Measurements from ENCODE around the gene AGFG1. TPM values are rescaled to one million over a fixed set of nuclear protein-coding genes. Genes with fewer than 3 reads are reported as not detected.
A peak's percentile ranks its signal among the peaks of the same experiment; 100 is the strongest.
"Not testable (repeated sequence)": the region's sequence is repeated elsewhere in the genome, so short reads cannot be mapped to it uniquely, and the experiment has no call there.

AGFG1 gene
- total RNA-seq, 2 experiments from 2014 or later = 65.6 to 71.2 TPM

DNA sequence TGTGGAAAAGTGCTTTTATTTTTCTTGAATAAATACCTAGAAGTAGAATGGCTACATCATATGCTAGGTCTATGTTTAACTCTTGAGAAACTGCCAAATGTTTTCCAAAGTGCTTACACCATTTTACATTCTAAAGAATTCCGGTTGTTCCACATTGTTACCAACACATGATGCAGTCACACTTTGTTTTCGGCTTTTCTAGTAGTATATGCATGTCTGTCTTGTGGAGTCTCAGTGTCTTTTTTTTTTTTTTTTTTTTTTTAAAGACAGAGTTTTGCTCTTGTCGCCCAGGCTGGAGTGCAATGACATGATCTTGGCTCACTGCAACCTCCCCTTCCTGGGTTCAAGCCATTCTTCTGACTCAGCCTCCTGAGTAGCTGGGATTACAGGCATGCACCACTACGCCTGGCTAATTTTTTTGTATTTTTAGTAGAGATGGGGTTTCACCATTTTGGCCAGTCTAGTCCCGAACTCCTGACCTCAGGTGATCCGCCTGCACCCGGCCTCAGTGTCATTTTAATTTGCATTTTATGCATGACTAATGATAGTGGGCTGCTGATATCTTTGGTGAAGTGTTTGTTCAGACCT is 46.4 kb downstream of the AGFG1 start:
- ATAC-seq; H3K4me3 Mint-ChIP-seq; DNase-seq; H3K27me3 Mint-ChIP-seq (ENCODE audit: low read depth); H3K4me1 Mint-ChIP-seq (ENCODE audit: low read depth); H3K36me3 Mint-ChIP-seq (ENCODE audit: low read depth); H3K9me3 Mint-ChIP-seq (ENCODE audit: insufficient read depth); H3K27ac Mint-ChIP-seq; POLR2A ChIA-PET: not testable (repeated sequence)
- CTCF ChIA-PET = interaction anchor here (1.5 kb wide), 1 partner anchor 9 kb away, joined by 3 read pairs; no protein-coding TSS in a partner anchor

DNA sequence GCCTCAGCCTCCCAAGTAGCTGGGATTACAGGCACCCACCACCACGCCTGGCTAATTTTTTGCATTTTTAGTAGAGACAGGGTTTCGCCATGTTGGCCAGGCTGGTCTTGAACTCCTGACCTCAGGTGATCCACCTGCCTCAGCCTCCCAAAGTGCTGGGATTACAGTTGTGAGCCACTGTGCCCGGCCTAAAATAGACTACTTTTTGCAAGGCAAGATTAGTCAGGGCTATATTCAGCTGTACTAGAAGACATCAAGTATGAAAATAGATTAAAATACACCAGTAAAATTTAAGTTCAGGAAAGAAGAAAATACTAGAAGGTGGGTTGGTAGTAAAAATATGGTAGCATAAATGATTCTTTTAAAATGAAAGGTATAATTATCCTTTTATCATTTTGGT is 49.2 kb downstream of the AGFG1 start:
- CTCF ChIA-PET = interaction anchor here (1.1 to 1.4 kb wide), 2 partner anchors 36 to 42 kb away, joined by 3 to 4 read pairs; no protein-coding TSS in a partner anchor
- ATAC-seq; H3K4me3 Mint-ChIP-seq; H3K27ac Mint-ChIP-seq; H3K4me1 Mint-ChIP-seq (ENCODE audit: low read depth); H3K27me3 Mint-ChIP-seq (ENCODE audit: low read depth); DNase-seq; POLR2A ChIA-PET; H3K9me3 Mint-ChIP-seq (ENCODE audit: insufficient read depth): not testable (repeated sequence)
- H3K36me3 Mint-ChIP-seq (ENCODE audit: low read depth) = peaks cover 19% of the 10 kb centered on the region

DNA sequence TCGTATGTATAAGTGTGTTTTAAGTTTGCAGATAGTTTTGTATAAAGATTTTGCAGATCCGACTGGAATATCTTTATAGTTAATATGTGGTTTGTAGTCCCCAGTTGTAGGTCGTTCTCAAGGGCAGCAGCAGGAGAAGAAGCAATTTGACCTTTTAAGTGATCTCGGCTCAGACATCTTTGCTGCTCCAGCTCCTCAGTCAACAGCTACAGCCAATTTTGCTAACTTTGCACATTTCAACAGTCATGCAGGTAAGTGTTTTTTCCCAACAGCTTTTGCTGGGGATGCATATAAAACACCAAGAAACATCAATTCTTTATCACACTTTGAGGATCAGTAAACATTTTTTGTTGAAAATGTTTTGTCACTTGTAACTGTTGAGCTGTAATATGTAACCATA is 52.7 kb downstream of the AGFG1 start:
- no peak overlapping the region for H3K4me3 Mint-ChIP-seq

DNA sequence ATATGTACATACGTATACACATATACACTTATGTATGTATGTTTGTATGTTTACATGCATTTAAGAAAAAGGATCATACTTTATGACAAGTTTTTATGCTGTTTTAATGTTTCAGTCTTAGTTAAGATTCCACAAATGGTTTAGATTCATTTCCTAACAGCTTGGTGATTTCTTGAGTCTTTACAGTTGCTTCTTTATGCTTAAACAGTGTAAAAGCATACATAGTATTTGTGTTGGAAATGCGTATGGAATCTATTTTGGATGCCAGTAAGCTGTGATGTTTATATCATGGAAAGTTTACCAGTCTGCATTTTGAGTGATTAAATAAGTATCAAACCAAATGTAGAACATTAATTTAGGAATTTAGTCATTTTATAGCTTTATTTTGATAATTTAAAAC is 55.4 kb downstream of the AGFG1 start:
- no peaks in the 10 kb centered on the region for H3K9me3 Mint-ChIP-seq (ENCODE audit: insufficient read depth)
- no peaks in the 10 kb centered on the region for H3K27me3 Mint-ChIP-seq (ENCODE audit: low read depth)
- DNase-seq (no peak), ATAC-seq (no peak)
- ChIA-PET POLR2A (no interaction called here), CTCF (interaction anchor here (0.9 to 1.3 kb wide), 2 partner anchors 8 to 47 kb away, joined by 3 read pairs; no protein-coding TSS in a partner anchor)
- H3K4me3 Mint-ChIP-seq = no peak overlapping the region
- H3K36me3 Mint-ChIP-seq (ENCODE audit: low read depth) = peaks cover 27% of the 10 kb centered on the region
- H3K4me1 Mint-ChIP-seq (ENCODE audit: low read depth) = no peaks in the 10 kb centered on the region
- H3K27ac Mint-ChIP-seq = no peak overlapping the region

More for the DNA sequence above, 52.7 kb downstream of the AGFG1 start:
- H3K9me3 Mint-ChIP-seq (ENCODE audit: insufficient read depth) = no peaks in the 10 kb centered on the region
- DNase-seq (no peak), ATAC-seq (no peak)
- CTCF ChIA-PET = no interaction called here
- H3K27ac Mint-ChIP-seq = no peak overlapping the region
- peaks cover 34% of the 10 kb centered on the region for H3K36me3 Mint-ChIP-seq (ENCODE audit: low read depth)
- POLR2A ChIA-PET = no interaction called here
- no peaks in the 10 kb centered on the region for H3K4me1 Mint-ChIP-seq (ENCODE audit: low read depth)
- H3K27me3 Mint-ChIP-seq (ENCODE audit: low read depth) = no peaks in the 10 kb centered on the region

DNA sequence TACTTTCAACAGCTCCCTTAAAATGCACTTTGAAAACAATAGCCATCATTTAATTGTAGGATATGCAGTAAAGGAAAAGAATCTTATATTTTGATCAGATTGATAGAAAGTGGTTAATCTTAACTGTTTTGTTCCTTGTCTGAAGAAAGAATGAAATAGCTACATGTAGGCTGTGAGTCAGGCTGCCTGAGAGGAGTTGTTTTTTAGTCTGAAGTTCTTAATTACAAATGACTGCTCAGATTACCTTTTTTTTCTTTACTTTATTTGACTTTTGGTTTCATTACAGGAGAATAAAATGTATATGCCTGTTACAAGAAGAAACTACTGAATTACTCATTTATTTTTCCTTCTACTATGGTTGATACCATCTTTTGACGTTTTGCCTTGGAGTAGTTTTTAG is 56.8 kb downstream of the AGFG1 start:
- ATAC-seq (no peak), DNase-seq (no peak)
- Mint-ChIP-seq H3K27ac (no peak overlapping the region), H3K36me3 (ENCODE audit: low read depth) (peaks cover 33% of the 10 kb centered on the region), H3K4me3 (no peak overlapping the region), H3K27me3 (ENCODE audit: low read depth) (no peaks in the 10 kb centered on the region), H3K9me3 (ENCODE audit: insufficient read depth) (no peaks in the 10 kb centered on the region), H3K4me1 (ENCODE audit: low read depth) (no peaks in the 10 kb centered on the region)
- ChIA-PET CTCF (interaction anchor here (0.9 to 1.1 kb wide), 2 partner anchors 17 to 49 kb away, joined by 4 to 5 read pairs; no protein-coding TSS in a partner anchor), POLR2A (no interaction called here)

DNA sequence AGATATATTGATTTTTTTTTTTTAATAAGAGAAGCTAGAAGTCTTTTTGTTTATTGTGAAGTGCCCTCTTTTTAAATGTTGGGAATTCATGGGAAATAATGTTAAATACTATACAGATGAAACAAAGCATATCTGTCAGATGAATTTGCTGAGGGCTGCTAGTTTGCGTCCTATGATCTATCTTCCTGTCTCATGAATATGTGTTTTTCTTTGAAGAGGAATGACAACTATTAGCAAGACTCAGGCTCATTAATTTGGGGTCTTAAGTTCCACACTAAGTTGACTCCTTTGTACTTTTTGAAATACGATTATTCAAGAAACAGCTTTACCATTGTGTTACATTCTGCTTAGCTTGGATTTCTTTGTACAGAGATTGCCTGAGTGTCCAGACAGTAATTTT is 57.9 kb downstream of the AGFG1 start:
- H3K36me3 Mint-ChIP-seq (ENCODE audit: low read depth) = peaks cover 38% of the 10 kb centered on the region
- H3K9me3 Mint-ChIP-seq (ENCODE audit: insufficient read depth) = no peaks in the 10 kb centered on the region
- H3K27me3 Mint-ChIP-seq (ENCODE audit: low read depth) = no peaks in the 10 kb centered on the region
- ATAC-seq (no peak), DNase-seq (no peak)
- no peak overlapping the region for H3K27ac Mint-ChIP-seq
- H3K4me1 Mint-ChIP-seq (ENCODE audit: low read depth) = peaks cover 3% of the 10 kb centered on the region
- POLR2A ChIA-PET = no interaction called here
- H3K4me3 Mint-ChIP-seq = no peak overlapping the region
- CTCF ChIA-PET = interaction anchor here (0.9 to 1.1 kb wide), 2 partner anchors 16 to 18 kb away, joined by 3 to 4 read pairs; no protein-coding TSS in a partner anchor

DNA sequence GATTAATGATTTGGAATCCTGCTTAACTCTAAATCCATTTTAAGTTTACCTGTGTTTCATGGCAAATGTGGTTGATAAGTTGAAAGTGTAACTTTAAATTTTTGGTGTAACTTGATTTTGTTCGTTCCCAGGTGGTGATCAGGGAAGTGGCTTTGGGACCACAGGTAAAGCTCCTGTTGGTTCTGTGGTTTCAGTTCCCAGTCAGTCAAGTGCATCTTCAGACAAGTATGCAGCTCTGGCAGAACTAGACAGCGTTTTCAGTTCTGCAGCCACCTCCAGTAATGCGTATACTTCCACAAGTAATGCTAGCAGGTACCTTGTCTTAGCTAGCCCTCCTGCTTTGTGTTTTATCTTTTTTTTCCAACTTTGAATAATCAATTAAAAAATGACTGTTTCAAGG is 62.8 kb downstream of the AGFG1 start:
- POLR2A ChIA-PET = no interaction called here
- DNase-seq (no peak), ATAC-seq (no peak)
- no peaks in the 10 kb centered on the region for H3K27me3 Mint-ChIP-seq (ENCODE audit: low read depth)
- H3K27ac Mint-ChIP-seq = no peak overlapping the region
- CTCF ChIA-PET = interaction anchor here (0.7 to 2.5 kb wide), 2 partner anchors 11 to 12 kb away, joined by 3 to 5 read pairs; no protein-coding TSS in a partner anchor
- no peaks in the 10 kb centered on the region for H3K9me3 Mint-ChIP-seq (ENCODE audit: insufficient read depth)
- peaks cover 41% of the 10 kb centered on the region for H3K36me3 Mint-ChIP-seq (ENCODE audit: low read depth)
- peaks cover 3% of the 10 kb centered on the region for H3K4me1 Mint-ChIP-seq (ENCODE audit: low read depth)
- H3K4me3 Mint-ChIP-seq = no peak overlapping the region

DNA sequence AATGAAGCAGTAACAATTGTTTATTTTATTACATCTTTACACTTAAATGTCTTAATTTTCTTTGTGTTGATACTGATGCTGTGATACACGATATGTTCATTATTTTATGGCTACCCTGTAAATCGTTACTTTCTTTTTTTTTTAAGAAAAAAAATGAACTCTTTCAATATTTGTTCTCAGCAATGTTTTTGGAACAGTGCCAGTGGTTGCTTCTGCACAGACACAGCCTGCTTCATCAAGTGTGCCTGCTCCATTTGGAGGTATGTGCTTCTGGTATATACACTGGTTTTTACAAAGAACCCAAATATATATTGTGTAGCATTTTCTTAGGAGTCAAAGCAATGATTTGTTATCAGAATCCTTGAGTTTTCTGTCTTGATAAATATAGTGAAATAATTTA is 64.5 kb downstream of the AGFG1 start:
- Mint-ChIP-seq H3K4me1 (ENCODE audit: low read depth) (peaks cover 3% of the 10 kb centered on the region), H3K27me3 (ENCODE audit: low read depth) (no peaks in the 10 kb centered on the region), H3K4me3 (no peak overlapping the region), H3K27ac (no peak overlapping the region), H3K36me3 (ENCODE audit: low read depth) (peaks cover 58% of the 10 kb centered on the region), H3K9me3 (ENCODE audit: insufficient read depth) (no peaks in the 10 kb centered on the region)
- ATAC-seq (no peak), DNase-seq (no peak)
- POLR2A ChIA-PET = no interaction called here
- CTCF ChIA-PET = interaction anchor here (1.3 kb wide), 1 partner anchor 188 kb away, joined by 3 read pairs; no protein-coding TSS in a partner anchor

DNA sequence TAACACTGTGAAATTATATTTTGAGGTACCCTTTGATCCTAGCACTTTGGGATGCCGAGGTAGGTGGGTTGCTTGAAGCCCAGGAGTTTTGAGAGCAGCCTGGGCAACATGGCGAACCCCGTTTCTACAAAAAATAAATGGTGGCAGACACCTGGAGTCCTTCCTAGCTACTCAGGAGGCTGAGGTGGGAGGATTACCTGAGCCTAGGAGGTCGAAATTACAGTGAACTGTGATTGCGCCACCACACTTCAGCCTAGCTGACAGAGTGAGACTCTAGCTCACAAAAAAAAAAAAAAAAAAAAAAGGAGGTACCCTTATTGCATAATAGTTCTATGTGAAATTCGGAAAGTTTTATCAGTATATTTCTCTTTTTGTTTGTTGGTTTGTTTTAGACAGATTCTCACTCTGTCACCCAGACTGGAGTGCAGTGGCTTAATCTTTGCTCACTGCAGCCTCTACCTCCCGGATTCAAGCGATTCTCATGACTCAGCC is 67.6 kb downstream of the AGFG1 start:
- Mint-ChIP-seq H3K9me3 (ENCODE audit: insufficient read depth) (no peaks in the 10 kb centered on the region), H3K36me3 (ENCODE audit: low read depth) (peaks cover 72% of the 10 kb centered on the region), H3K27me3 (ENCODE audit: low read depth) (no peaks in the 10 kb centered on the region), H3K4me3 (no peak overlapping the region), H3K4me1 (ENCODE audit: low read depth) (peaks cover 2% of the 10 kb centered on the region), H3K27ac (no peak overlapping the region)
- ATAC-seq (no peak), DNase-seq (no peak)
- ChIA-PET CTCF (no interaction called here), POLR2A (no interaction called here)

DNA sequence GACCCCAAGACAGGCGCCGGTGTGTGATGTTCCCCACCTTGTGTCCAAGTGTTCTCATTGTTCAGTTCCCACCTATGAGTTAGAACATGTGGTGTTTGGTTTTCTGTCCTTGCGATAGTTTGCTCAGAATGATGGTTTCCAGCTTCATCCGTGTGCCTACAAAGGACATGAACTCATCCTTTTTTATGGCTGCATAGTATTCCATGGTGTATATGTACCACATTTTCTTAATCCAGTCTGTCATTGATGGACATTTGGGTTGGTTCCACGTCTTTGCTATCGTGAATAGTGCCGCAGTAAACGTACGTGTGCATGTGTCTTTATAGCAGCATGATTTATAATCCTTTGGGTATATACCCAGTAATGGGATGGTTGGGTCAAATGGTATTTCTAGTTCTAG is 68.4 kb downstream of the AGFG1 start:
- CTCF ChIA-PET; H3K4me3 Mint-ChIP-seq; H3K27me3 Mint-ChIP-seq (ENCODE audit: low read depth); H3K4me1 Mint-ChIP-seq (ENCODE audit: low read depth); H3K9me3 Mint-ChIP-seq (ENCODE audit: insufficient read depth); H3K27ac Mint-ChIP-seq; ATAC-seq; DNase-seq: not testable (repeated sequence)
- peaks cover 77% of the 10 kb centered on the region for H3K36me3 Mint-ChIP-seq (ENCODE audit: low read depth)
- POLR2A ChIA-PET = interaction anchor here (1.2 kb wide), 1 partner anchor 30 kb away, joined by 3 read pairs; no protein-coding TSS in a partner anchor

DNA sequence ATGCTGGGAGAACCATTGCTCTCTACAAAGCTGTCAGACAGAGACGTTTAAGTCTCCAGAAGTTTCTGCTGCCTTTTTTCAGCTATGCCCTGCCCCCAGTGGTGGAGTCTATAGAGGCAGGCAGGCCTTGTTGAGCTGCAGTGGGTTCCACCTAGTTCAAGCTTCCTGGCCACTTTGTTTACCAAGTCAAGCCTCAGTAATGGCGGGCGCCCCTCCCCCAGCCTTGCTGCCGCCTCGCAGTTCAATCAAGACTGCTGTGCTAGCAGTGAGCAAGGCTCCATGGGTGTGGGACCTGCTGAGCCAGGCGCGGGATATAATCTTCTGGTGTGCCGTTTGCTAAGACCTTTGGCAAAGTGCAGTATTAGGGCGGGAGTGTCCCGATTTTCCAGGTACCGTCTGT is 74.0 kb downstream of the AGFG1 start:
- Mint-ChIP-seq H3K27me3 (ENCODE audit: low read depth) (no peaks in the 10 kb centered on the region), H3K27ac (no peak overlapping the region), H3K4me1 (ENCODE audit: low read depth) (peaks cover 2% of the 10 kb centered on the region), H3K4me3 (no peak overlapping the region), H3K9me3 (ENCODE audit: insufficient read depth) (no peaks in the 10 kb centered on the region), H3K36me3 (ENCODE audit: low read depth) (peaks cover 61% of the 10 kb centered on the region)
- ATAC-seq = no peak
- CTCF ChIA-PET = interaction anchor here (0.7 to 1.6 kb wide), 10 partner anchors 9 to 73 kb away, joined by 3 to 7 read pairs (median 4); no protein-coding TSS in a partner anchor
- peak; percentile 30 for DNase-seq
- POLR2A ChIA-PET = no interaction called here

DNA sequence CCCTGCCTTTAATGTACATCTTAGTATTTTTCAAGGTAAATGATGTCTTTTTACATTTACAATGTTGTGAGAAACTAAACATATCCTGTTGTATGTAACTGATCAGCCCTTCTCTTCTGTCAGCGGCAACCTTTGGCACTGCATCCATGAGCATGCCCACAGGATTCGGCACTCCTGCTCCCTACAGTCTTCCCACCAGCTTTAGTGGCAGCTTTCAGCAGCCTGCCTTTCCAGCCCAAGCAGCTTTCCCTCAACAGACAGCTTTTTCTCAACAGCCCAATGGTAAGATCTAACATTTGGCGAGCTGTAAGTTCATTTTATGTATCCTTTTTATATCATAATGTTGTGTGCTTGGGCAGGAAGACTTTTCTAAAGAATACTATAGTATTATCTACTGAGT is 79.9 kb downstream of the AGFG1 start:
- Mint-ChIP-seq H3K36me3 (ENCODE audit: low read depth) (peaks cover 27% of the 10 kb centered on the region), H3K27ac (no peak overlapping the region), H3K27me3 (ENCODE audit: low read depth) (no peaks in the 10 kb centered on the region), H3K9me3 (ENCODE audit: insufficient read depth) (no peaks in the 10 kb centered on the region), H3K4me1 (ENCODE audit: low read depth) (no peaks in the 10 kb centered on the region), H3K4me3 (no peak overlapping the region)
- ChIA-PET CTCF (no interaction called here), POLR2A (interaction anchor here (0.5 kb wide), 1 partner anchor 9 kb away, joined by 4 read pairs; no protein-coding TSS in a partner anchor)
- no peak for ATAC-seq
- no peak for DNase-seq
